Stimulated activated naive CD8-positive, alpha-beta T cell treated with anti-CD3 and anti-CD28 coated beads, Interleukin-15, amount 100 ng/mL, for 72 hours (primary cell): Measurements from ENCODE around the gene DOK7.
A peak's percentile ranks its signal among the peaks of the same experiment; 100 is the strongest.

Source experiments
- ATAC-seq: fragments of 150-1000 bp; cut with Tn5 transposase; 2 replicates; pipeline ENCODE4 v1.10.0; 2021; ENCODE audit warnings: mild to moderate bottlenecking, moderate library complexity
- DNase-seq, 2 donors: peaks; one replicate each; pipeline ENCODE4 v3.0.0; 2021 to 2022
- H3K27ac Mint-ChIP-seq, 2 donors: one replicate each; pipeline ENCODE4 v1.8.0; 2022; ENCODE audit warnings: mild to moderate bottlenecking in 2 of 2, mixed read lengths in 2 of 2, moderate library complexity in 2 of 2
- H3K27me3 Mint-ChIP-seq: one replicate; pipeline ENCODE4 v1.8.0; 2022; ENCODE audit warnings: mixed read lengths
- H3K4me1 Mint-ChIP-seq: one replicate; pipeline ENCODE4 v1.8.0; 2022; ENCODE audit warnings: mild to moderate bottlenecking, mixed read lengths
- H3K4me3 Mint-ChIP-seq, 2 donors: one replicate each; pipeline ENCODE4 v1.8.0; 2022; ENCODE audit warnings: mild to moderate bottlenecking in 2 of 2, mixed read lengths in 2 of 2, moderate library complexity in 1 of 2
- H3K9me3 Mint-ChIP-seq, 2 donors: one replicate each; pipeline ENCODE4 v1.8.0; 2022; ENCODE audit warnings: mixed read lengths in 2 of 2

Gene DOK7

DNA sequence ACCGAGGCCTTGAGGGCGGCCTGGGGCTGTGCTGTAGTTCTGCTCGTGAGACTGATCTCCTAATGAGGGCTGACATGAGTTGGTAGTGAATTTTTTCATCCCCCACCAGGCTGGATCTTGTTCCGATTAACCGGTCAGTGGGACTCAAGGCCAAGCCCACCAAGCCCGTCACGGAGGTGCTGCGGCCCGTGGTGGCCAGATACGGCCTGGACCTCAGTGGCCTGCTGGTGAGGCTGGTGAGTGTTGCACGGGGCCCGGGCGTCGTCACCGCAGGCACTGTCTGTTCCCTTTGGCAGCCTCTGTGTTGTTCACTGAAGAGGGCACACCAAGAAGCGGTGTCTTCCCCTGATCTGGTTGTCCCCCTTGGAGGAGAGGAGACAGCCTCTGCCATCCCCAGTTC, 39.7 kb upstream of the DOK7 start:
- H3K4me1 Mint-ChIP-seq, result no peaks in the 10 kb centered on the region
- no peaks in the 10 kb centered on the region for H3K27me3 Mint-ChIP-seq
- no peak overlapping the region for H3K4me3 Mint-ChIP-seq
- no peak overlapping the region for H3K27ac Mint-ChIP-seq
- no peak for DNase-seq
- ATAC-seq, result no peak
- no peaks in the 10 kb centered on the region for H3K9me3 Mint-ChIP-seq

DNA sequence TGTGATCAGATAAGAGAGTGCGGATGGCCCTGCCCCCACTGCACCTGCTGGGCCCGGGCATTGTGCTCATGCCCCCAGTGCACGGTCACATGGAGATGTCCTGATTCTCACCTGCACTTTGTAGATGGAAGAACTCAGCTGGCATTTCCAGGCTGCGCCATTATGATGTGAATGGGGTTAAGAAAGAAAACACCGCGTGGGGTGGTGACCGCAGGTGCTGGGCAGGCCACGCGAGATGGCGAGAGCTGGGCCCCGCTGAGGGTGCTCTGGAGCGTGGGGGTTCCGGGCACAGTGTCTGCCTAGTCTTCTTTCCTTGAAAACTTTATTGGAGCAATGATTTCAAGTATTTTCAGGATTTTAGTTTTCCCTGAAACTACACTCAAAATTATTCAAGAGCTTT, 39.2 kb upstream of the DOK7 start:
- Mint-ChIP-seq H3K4me1 (no peaks in the 10 kb centered on the region), H3K9me3 (no peaks in the 10 kb centered on the region), H3K4me3 (no peak overlapping the region), H3K27me3 (no peaks in the 10 kb centered on the region), H3K27ac (no peak overlapping the region)
- DNase-seq (no peak), ATAC-seq (no peak)

DNA sequence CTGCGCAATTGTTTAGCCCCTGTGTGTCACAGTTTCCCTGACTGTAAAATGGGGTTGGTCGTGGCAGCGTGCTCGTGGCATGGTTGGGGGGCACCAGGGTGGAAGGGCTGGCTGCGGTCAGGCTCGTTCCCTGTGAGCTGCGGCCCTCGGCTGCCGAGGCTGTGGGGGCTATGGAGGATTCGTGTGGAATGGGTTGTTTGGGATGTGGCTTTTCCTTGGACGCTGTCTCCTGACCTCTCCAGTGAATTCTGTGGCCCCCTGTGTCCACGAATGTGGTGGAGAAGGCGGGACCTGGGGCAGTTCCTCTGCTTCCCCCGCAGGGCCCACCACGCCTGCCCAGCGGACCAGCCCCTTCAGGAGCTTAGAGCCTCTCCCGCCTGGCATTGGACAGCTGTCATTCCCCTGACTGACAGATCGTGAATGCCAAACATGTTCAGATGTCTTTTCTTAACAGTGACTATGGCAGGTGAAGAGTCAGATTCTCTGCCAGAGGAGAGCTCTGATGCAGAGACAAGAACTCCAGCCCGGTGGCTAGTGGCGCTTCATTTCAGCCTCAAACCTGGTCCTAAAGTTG, 38.5 kb upstream of the DOK7 start:
- Mint-ChIP-seq H3K9me3 (no peaks in the 10 kb centered on the region), H3K27me3 (no peaks in the 10 kb centered on the region), H3K4me3 (no peak overlapping the region), H3K27ac (no peak overlapping the region), H3K4me1 (no peaks in the 10 kb centered on the region)
- ATAC-seq (no peak), DNase-seq (no peak)

DNA sequence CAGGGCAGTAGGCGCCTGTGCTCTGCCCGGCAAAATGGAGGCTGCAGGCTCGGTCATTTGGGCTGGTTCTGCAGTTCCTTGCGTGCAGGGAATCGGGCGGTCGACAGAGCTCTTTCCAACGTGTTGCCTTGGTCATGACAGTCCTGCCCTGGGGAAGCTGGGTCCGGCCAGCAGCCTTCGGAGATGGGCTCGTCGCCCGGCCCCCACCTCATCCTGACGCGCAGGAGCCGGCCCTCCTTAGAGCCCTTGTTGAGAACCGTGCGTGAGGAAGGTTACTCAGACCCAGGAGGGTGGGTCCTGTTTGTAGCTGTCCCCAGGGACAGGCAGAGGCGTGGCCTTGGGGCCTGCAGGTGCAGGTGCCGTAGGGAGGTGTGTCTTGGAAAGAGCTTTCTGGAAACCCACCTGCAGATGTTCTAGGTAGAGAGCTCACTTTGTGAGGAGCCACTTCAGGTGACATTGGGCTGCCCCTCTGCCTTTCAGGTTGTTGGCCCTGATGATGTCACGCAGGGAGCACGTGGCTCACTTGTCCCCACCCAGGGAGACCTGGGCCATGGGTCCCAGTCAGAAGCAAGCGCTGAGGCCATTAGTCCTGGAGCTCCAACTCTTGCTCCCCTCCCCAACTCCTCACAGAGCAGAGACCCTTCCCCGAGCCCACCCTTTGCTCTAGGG, 36.5 kb upstream of the DOK7 start:
- H3K27ac Mint-ChIP-seq, result no peak overlapping the region
- ATAC-seq, result no peak
- no peaks in the 10 kb centered on the region for H3K27me3 Mint-ChIP-seq
- no peak overlapping the region for H3K4me3 Mint-ChIP-seq
- no peak for DNase-seq
- no peaks in the 10 kb centered on the region for H3K4me1 Mint-ChIP-seq
- no peaks in the 10 kb centered on the region for H3K9me3 Mint-ChIP-seq

DNA sequence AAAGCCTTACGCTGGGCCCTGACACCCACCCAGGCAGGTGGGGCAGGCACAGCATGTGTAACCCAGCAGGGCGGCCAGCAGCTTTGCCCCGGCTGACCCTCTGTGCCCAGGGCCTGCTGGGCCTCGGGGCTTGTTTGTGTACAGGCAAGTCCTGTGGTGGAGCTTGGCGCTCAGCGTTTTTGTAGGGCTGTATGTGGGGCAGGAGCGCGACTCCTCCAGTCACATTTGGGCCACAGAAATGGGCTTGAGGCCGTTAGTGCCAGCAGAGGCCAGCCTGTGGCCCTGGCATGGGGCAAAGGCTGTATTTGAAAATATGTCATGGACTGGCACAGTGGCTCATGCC, 36.0 kb upstream of the DOK7 start:
- H3K27ac Mint-ChIP-seq, result no peak overlapping the region
- H3K27me3 Mint-ChIP-seq, result no peaks in the 10 kb centered on the region
- no peak for ATAC-seq
- H3K4me1 Mint-ChIP-seq, result no peaks in the 10 kb centered on the region
- DNase-seq, result no peak
- no peaks in the 10 kb centered on the region for H3K9me3 Mint-ChIP-seq
- no peak overlapping the region for H3K4me3 Mint-ChIP-seq

DNA sequence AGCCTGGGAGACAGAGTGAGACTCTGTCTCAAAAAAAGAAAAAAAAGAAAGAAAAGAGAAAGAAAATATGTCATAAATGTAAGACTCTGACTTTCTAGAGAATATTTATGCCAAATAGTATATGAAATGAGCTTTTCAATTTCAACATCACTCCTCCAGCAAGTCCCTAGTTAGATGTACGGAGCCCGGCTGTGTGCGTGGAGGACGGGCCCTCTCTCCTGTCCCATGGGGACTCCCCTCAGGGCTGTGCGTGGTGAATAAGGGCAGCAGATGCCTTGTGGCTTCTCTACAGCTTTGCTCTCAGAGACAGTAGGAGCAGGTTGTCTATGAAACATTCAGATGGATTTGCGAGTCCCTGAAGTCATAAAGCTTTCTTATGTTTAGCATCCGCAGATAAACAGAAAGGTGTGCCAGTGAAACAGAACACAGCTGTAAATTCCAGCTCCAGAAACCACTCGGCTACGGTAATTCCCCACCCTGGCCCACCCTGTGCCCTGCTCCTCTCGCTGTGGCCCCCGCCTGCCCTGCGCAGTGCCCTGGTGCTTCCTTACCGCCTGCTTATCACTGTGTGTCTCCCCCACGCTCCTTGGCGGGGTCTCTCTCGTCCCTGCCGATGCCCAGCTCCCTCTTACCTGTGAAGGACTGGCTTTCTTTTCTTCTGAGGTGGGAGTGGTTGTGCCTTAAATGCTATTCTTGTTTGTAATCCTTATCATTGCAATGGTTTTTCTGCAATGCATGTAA, 35.2 kb upstream of the DOK7 start:
- no peaks in the 10 kb centered on the region for H3K4me1 Mint-ChIP-seq
- H3K4me3 Mint-ChIP-seq, result no peak overlapping the region
- ATAC-seq (no peak), DNase-seq (no peak)
- no peaks in the 10 kb centered on the region for H3K9me3 Mint-ChIP-seq
- no peak overlapping the region for H3K27ac Mint-ChIP-seq
- H3K27me3 Mint-ChIP-seq, result no peaks in the 10 kb centered on the region

DNA sequence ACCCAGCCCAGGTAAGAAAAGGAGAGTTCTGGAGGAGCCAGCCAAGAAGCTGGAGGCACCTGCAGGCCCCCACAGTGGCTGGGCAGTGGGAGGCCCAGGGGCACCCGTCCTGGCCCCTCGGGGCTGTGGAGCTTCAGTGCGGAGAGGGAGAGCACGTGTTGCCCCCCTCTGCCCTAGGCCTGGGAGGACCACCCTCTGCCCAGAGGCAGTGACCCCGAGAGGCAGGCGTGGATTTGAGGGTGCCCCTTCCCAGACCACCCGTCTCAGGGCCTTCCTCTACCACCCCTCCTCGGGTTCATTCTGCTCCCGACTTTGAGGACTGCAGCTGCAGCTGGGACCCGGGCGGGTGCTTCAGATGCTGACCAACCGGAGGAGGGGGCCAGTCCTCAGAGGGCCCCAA, 33.5 kb upstream of the DOK7 start:
- no peaks in the 10 kb centered on the region for H3K9me3 Mint-ChIP-seq
- H3K4me1 Mint-ChIP-seq, result no peaks in the 10 kb centered on the region
- DNase-seq (no peak), ATAC-seq (no peak)
- H3K4me3 Mint-ChIP-seq, result no peak overlapping the region
- no peaks in the 10 kb centered on the region for H3K27me3 Mint-ChIP-seq
- peak overlapping the region in 1 of 2 donors; percentile 48 for H3K27ac Mint-ChIP-seq

DNA sequence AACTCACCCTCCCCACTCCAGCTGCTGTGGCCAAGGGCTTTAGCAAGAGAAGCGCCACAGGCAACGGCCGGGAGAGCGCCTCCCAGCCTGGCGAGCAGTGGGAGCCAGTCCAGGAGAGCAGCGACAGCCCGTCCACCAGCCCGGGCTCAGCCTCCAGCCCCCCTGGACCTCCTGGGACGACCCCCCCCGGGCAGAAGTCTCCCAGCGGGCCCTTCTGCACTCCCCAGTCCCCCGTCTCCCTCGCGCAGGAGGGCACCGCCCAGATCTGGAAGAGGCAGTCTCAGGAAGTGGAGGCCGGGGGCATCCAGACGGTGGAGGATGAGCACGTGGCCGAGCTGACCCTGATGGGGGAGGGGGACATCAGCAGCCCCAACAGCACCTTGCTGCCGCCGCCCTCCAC, 32.6 kb upstream of the DOK7 start:
- Mint-ChIP-seq H3K4me3 (no peak overlapping the region), H3K27me3 (no peaks in the 10 kb centered on the region), H3K9me3 (no peaks in the 10 kb centered on the region), H3K27ac (no peak overlapping the region), H3K4me1 (no peaks in the 10 kb centered on the region)
- DNase-seq (no peak), ATAC-seq (no peak)

DNA sequence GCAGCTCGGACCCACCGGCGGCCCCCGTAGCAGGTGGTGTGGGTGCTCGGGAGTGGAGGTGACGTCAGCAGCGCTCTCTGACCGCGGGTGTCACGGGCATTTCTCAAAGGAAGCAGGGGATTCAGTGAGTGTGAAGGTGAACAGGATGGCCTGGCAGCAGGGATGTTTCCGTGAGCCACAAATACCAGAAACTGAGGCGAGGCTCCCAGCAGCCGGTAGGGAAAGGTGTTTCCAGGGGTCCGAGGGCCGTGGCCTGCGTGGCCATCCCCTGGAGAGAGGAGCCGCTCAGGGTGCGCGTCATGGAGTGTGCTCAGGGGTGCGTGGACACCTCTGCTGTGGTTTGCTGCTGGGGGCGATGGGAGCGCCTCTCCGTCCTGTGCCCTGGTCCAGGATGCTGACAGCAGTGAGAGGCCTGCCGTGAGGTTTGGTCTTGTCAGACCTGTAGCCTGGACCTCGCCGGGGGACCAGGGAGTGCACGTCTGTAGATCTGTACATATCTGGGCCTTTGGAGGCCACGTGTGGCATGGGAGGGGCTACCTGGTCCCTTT, 31.6 kb upstream of the DOK7 start:
- no peak overlapping the region for H3K4me3 Mint-ChIP-seq
- ATAC-seq, result no peak
- H3K9me3 Mint-ChIP-seq, result no peaks in the 10 kb centered on the region
- H3K4me1 Mint-ChIP-seq, result no peaks in the 10 kb centered on the region
- no peak overlapping the region for H3K27ac Mint-ChIP-seq
- no peaks in the 10 kb centered on the region for H3K27me3 Mint-ChIP-seq
- DNase-seq, result no peak

DNA sequence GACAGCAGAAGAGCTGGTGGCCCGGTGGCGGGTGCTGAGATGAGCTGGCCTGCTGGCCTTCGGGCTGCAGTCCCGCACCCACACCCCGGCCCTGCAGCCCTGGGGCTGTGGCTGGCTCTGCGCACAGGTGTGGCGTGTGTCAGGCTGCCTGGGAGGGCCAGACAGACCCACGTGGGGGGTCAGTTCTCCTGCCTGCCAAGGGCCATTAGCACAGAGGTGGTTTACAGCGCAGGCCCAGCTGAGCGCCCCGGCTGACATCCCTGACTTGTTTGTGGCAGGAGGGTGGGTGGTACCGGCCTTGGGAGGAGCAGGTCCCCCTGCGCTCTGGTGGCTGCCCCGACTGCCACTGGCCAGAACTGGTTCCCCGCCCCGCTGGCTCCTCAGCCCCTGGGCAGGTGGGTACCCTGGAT, 30.7 kb upstream of the DOK7 start:
- no peaks in the 10 kb centered on the region for H3K4me1 Mint-ChIP-seq
- no peaks in the 10 kb centered on the region for H3K27me3 Mint-ChIP-seq
- H3K9me3 Mint-ChIP-seq, result no peaks in the 10 kb centered on the region
- ATAC-seq, result no peak
- H3K27ac Mint-ChIP-seq, result no peak overlapping the region
- no peak for DNase-seq
- H3K4me3 Mint-ChIP-seq, result no peak overlapping the region

DNA sequence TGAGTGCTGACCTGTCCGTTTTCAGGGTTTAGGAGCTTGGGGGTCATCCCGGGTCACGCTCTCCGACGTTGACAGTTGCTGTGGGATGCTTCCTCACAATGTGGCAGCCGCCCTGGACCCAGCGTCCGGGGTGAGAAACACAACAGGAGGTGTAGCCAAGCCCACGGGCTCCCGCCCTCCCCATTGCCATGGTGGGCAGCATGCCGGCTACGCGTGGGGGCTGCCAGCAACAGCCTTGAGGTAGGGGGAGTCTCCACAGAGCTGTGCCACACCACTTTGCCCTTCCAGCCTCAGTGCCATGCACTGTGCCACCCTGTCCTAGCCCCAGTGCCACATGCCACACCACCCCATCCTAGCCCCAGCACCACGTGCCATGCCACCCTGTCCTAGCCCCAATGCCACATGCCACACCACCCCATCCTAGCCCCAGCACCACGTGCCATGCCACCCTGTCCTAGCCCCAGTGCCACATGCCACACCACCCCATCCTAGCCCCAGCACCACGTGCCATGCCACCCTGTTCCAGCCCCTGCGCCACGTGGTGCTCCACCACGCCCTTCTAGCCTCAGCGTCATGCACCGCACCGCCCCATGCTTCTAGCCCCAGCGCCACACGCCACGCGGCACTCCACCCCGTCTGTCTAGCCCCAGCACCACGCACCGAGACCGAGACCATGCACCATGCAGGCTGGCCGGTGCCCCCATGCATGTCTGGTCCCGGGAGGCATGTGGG, 29.8 kb upstream of the DOK7 start:
- no peak for ATAC-seq
- no peaks in the 10 kb centered on the region for H3K4me1 Mint-ChIP-seq
- H3K4me3 Mint-ChIP-seq, result no peak overlapping the region
- no peaks in the 10 kb centered on the region for H3K9me3 Mint-ChIP-seq
- peak overlapping the region in 1 of 2 donors; percentile 60 for H3K27ac Mint-ChIP-seq
- no peaks in the 10 kb centered on the region for H3K27me3 Mint-ChIP-seq
- no peak for DNase-seq

DNA sequence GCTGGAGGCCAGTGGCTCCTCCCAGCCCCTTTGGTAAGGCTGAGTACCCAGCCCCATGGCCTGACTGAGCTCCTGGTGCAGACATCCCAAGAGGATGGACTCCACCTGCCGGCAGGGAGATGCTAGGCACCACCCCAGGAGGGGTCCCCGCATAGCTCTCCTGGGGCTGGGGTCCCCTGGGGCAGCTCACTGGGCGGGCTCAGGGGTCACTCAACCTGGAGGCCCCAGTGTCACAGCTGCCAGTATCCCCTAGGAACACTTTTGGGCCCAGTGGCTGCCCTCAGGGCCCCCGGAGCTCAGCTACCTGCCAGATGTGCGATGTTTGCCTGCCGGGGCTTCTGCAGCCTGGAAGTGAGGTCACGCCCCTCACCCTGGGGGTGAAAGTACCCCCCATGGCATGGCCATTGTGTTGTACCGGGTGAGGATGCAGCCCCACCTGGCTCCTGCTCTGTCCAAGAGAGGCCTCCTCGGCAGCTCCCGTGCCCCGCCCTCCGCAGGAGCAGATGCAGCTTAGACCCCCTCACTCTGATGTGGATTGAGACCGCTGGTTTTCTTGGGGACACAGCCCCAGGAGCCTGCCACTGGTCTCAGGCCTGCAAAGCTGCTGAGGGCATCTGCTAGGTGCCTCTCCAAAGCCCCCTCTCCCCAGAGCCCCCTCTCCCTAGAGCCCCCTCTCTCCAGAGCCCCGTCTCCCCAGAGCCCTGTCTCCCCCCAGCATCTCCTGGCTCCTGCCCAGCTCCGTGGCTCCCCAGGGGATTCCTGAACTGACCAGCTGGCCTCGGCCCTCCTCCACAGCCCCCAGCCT, 28.0 kb upstream of the DOK7 start:
- Mint-ChIP-seq H3K9me3 (no peaks in the 10 kb centered on the region), H3K27me3 (no peaks in the 10 kb centered on the region), H3K4me1 (no peaks in the 10 kb centered on the region), H3K4me3 (no peak overlapping the region), H3K27ac (no peak overlapping the region)
- ATAC-seq (no peak), DNase-seq (no peak)

DNA sequence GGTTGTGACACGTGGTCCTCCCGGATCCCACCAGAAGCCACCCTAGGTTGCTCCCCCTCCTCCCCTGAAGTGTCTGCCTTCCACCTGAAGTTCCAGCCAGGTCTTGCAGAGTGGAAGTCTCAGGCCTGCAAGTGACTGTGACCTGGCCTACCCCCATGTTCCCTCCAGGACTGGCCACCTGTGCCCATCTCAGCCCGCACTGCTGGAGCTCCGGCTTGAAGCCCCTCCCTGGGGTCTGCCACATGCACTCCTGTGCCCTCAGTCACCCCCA, 27.5 kb upstream of the DOK7 start:
- Mint-ChIP-seq H3K27ac (peak overlapping the region in 1 of 2 donors; percentile 44), H3K4me3 (no peak overlapping the region), H3K4me1 (no peaks in the 10 kb centered on the region), H3K27me3 (no peaks in the 10 kb centered on the region), H3K9me3 (no peaks in the 10 kb centered on the region)
- no peak for DNase-seq
- no peak for ATAC-seq

DNA sequence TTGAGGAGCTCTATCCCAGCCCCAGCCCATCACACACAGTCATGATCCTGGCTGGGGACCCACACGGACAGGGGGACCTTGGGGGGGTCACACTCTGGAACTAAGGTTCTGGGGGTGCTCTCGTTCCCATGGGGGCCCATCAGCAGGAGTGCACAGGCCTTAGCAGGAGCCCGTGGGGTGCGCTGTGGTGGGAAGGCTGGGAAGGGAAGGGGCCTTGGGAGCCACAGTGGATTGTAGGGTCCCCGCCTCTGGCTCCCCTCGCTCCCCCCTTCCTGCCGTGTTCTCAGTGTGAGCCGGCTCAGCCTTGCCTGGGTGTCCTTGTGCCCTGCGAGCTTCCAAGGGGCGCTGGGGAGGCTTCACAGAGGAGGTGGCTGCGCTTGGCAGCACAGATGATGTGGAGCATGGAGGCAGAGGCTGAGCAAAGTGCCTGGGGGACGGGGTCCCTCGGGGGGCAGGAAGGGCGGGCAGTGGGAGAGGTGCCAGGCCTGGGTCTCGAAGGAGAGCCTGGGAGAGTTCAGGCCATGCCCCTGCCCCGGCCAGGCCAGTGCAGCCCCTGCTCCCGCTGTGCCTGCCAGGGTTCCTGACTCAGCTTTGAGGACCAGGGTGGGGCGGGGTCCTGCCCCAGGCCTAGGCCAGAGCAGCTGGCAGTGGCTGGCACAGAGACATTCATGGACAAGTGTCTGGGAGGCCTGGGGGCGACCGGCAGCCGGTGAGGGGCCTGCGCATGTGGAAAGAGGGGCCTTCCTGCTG, 26.9 kb upstream of the DOK7 start:
- no peak overlapping the region for H3K4me3 Mint-ChIP-seq
- peak overlapping the region; percentile 61 to 86 for H3K27ac Mint-ChIP-seq
- DNase-seq (no peak), ATAC-seq (peak; percentile 17)
- no peaks in the 10 kb centered on the region for H3K4me1 Mint-ChIP-seq
- H3K9me3 Mint-ChIP-seq, result no peaks in the 10 kb centered on the region
- H3K27me3 Mint-ChIP-seq, result no peaks in the 10 kb centered on the region
